CD4-positive, CD25-positive, alpha-beta regulatory T cell (primary cell): ENCODE measurements around the gene FGF7. TPM values are rescaled to one million over a fixed set of nuclear protein-coding genes. Genes with fewer than 3 reads are reported as not detected.
"Not testable (repeated sequence)": the region's sequence is repeated elsewhere in the genome, so short reads cannot be mapped to it uniquely, and the experiment has no call there.

Experiments used
- ATAC-seq, 2 donors: fragments of 150-1000 bp; cut with Tn5 transposase; one replicate each; pipeline ENCODE4 v1.10.0; 2021; ENCODE audit warnings: low read depth in 2 of 2, moderate number of reproducible peaks in 2 of 2, moderate library complexity in 1 of 2
- DNase-seq, 3 donors: peaks; one replicate each; pipeline versions ENCODE4 v3.0.0 to v3.0.0-alpha.2; 2012 to 2022; ENCODE audit warnings: mixed read lengths in 1 of 3
- H3K27ac ChIP-seq: one replicate; pipeline ENCODE4 v1.7.0; 2013; ENCODE audit warnings: mild to moderate bottlenecking, low read length; ENCODE audit not compliant: insufficient read depth, poor library complexity, severe bottlenecking
- H3K27me3 ChIP-seq: one replicate; pipeline ENCODE4 v1.7.0; 2013; ENCODE audit warnings: low read length; ENCODE audit not compliant: control insufficient read depth, insufficient read depth
- H3K36me3 ChIP-seq: one replicate; pipeline ENCODE4 v1.7.0; 2013; ENCODE audit warnings: mild to moderate bottlenecking, low read length, moderate library complexity; ENCODE audit not compliant: control insufficient read depth, insufficient read depth
- H3K4me1 ChIP-seq: 2 replicates; pipeline ENCODE4 v1.7.0; 2013; ENCODE audit warnings: mild to moderate bottlenecking, low read length; ENCODE audit not compliant: insufficient read depth, control insufficient read depth, poor library complexity, severe bottlenecking
- H3K4me3 ChIP-seq: one replicate; pipeline ENCODE4 v1.7.0; 2013; ENCODE audit warnings: low read depth, mild to moderate bottlenecking, low read length, moderate library complexity
- H3K9me3 ChIP-seq, 2 experiments: 1 replicate in 1 of 2; 2 replicates in 1 of 2; pipeline ENCODE4 v1.7.0; 2013; ENCODE audit warnings: low read length in 2 of 2, mild to moderate bottlenecking in 1 of 2, moderate library complexity in 1 of 2; ENCODE audit not compliant: control insufficient read depth in 2 of 2
- H3K27ac Mint-ChIP-seq, 3 donors: one replicate each; pipeline ENCODE4 v1.8.0; 2020 to 2022; ENCODE audit warnings: mild to moderate bottlenecking in 3 of 3, mixed read lengths in 3 of 3, moderate library complexity in 2 of 3
- H3K27me3 Mint-ChIP-seq: one replicate; pipeline ENCODE4 v1.8.0; 2022; ENCODE audit warnings: mild to moderate bottlenecking, mixed read lengths
- H3K36me3 Mint-ChIP-seq: one replicate; pipeline ENCODE4 v1.8.0; 2020; ENCODE audit warnings: mixed read lengths
- H3K4me1 Mint-ChIP-seq, 4 donors: one replicate each; pipeline ENCODE4 v1.8.0; 2020 to 2022; ENCODE audit warnings: mixed read lengths in 4 of 4, mild to moderate bottlenecking in 1 of 4
- H3K4me3 Mint-ChIP-seq, 4 donors: one replicate each; pipeline ENCODE4 v1.8.0; 2020 to 2022; ENCODE audit warnings: mild to moderate bottlenecking in 4 of 4, mixed read lengths in 4 of 4, moderate library complexity in 3 of 4
- H3K9me3 Mint-ChIP-seq, 7 donors: one replicate each; pipeline ENCODE4 v1.8.0; 2020 to 2022; ENCODE audit warnings: mixed read lengths in 7 of 7, mild to moderate bottlenecking in 3 of 7, moderate library complexity in 2 of 7
- polyA plus RNA-seq, 4 donors: library from polyadenylated mRNA; unstranded; fragments of 300-500 nt; fragmentation: Illumina TruSeq; gene quantifications; one replicate each; pipeline ENCODE4 v1.2.3, GENCODE V29; 2021
- total RNA-seq: library from RNA; stranded (reverse); gene quantifications from one replicate; pipeline ENCODE4 v1.2.3, GENCODE V29; 2022

Gene FGF7
- total and polyA plus RNA-seq, 5 donors from 2014 or later, result 0.02 TPM; not detected in 4

GRCh38 chr15:49494842-49495241 lies 71.8 kb downstream of the FGF7 start:
- DNase-seq, result no peak
- H3K4me1 ChIP-seq, result no peaks in the 10 kb centered on the region
- no peaks in the 10 kb centered on the region for H3K9me3 ChIP-seq
- no peak overlapping the region for H3K4me3 ChIP-seq
- H3K36me3 ChIP-seq, result no peaks in the 10 kb centered on the region
- no peak for ATAC-seq
- Mint-ChIP-seq H3K27ac (no peak overlapping the region), H3K9me3 (peaks cover 0 to 4% (median 0%) of the 10 kb centered on the region in 7 donors), H3K4me1 (no peaks in the 10 kb centered on the region), H3K27me3 (peaks cover 23% of the 10 kb centered on the region), H3K4me3 (no peak overlapping the region), H3K36me3 (no peaks in the 10 kb centered on the region)
- H3K27ac ChIP-seq, result no peak overlapping the region
- no peaks in the 10 kb centered on the region for H3K27me3 ChIP-seq

DNA sequence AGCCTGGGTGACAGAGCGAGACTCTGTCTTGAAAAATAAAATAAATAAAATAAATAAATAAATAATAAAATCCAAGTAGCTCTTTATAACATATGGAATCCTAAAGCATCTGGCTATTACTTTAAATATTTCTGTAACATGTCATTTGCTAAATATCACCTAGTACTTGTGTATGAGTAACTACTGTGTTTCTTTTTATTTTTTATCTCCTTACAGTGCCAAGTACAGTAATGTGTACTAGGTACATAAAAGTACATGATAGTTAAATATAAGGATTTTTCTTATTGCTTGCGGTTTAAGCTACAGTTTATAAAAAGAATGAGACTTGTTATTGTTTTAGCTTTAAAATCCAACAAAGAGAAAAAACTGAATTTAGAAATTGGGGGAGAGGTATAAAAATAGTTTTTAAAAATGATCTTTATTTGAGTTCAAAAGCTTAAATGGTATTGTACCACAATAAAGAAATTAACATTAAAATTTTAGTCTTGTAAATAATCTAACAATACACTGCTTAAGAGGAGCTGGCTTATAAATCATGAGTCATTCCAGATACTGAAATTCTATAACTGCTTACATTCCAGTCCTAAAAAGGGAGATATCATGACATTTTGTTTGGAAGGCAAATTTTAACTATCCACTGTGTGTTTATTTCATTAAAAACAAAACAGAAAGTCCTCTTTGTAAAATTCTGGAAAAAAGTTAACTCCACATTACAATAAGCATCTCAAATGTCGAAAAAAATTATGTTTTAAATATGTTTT lies 73.1 kb downstream of the FGF7 start:
- Histone ChIP-seq H3K9me3 (no peaks in the 10 kb centered on the region), H3K4me3 (no peak overlapping the region), H3K27ac (no peak overlapping the region), H3K4me1 (no peaks in the 10 kb centered on the region), H3K27me3 (no peaks in the 10 kb centered on the region), H3K36me3 (no peaks in the 10 kb centered on the region)
- DNase-seq, result no peak
- Mint-ChIP-seq H3K4me1 (no peaks in the 10 kb centered on the region), H3K9me3 (peaks cover 0 to 4% (median 2%) of the 10 kb centered on the region in 7 donors), H3K27ac (no peak overlapping the region), H3K4me3 (no peak overlapping the region), H3K36me3 (no peaks in the 10 kb centered on the region), H3K27me3 (peaks cover 22% of the 10 kb centered on the region)
- no peak for ATAC-seq

DNA sequence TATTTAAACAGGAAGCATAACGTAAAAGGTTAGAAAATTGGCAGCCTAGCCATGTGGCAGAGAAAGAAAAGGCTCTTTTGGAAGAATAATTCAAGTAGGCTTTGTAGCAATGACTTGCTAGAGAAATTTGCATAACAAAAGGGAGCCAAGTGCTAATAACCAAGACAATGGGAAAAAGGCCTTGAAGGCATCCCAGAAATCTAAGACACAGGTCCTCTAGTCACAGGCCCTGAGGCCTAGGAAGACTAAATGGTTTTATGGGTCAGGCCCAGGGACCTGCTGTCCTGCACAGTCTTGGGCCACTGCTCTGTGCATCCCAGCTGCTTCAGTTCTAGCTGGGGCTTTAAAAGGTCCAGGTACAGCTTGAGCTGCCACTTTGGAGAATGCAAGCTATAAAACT lies 78.5 kb downstream of the FGF7 start:
- Histone ChIP-seq H3K36me3 (no peaks in the 10 kb centered on the region), H3K9me3 (no peaks in the 10 kb centered on the region), H3K4me1 (no peaks in the 10 kb centered on the region), H3K27ac (no peak overlapping the region), H3K4me3 (no peak overlapping the region), H3K27me3 (no peaks in the 10 kb centered on the region)
- Mint-ChIP-seq H3K27ac (no peak overlapping the region), H3K4me3 (no peak overlapping the region), H3K4me1 (no peaks in the 10 kb centered on the region), H3K9me3 (peaks cover 0 to 7% (median 2%) of the 10 kb centered on the region in 7 donors), H3K27me3 (peaks cover 8% of the 10 kb centered on the region), H3K36me3 (no peaks in the 10 kb centered on the region)
- ATAC-seq (no peak), DNase-seq (no peak)

DNA sequence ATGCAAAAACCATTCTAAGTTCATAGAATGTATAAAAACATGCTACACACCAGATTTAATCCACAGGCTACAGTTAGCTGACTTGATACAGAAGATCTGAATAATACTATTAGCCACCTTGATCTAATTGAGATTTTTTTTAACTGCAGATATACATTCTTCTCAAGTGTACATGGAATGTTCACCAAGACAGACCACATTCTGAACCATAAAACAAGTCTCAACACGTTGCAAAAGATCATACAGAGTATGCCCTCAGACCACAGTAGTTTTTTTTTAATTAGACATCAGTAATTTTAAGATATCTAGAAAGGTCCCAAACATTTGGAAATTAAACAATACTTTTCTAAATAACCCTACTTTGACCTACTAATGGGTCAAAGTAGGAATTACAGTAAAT lies 83.3 kb downstream of the FGF7 start:
- DNase-seq (no peak), ATAC-seq (no peak)
- no peak overlapping the region for H3K27ac Mint-ChIP-seq
- H3K27me3 Mint-ChIP-seq, result no peaks in the 10 kb centered on the region
- H3K4me1 Mint-ChIP-seq, result no peaks in the 10 kb centered on the region
- no peak overlapping the region for H3K4me3 Mint-ChIP-seq
- Histone ChIP-seq H3K4me1 (no peaks in the 10 kb centered on the region), H3K27ac (no peak overlapping the region), H3K36me3 (no peaks in the 10 kb centered on the region), H3K27me3 (no peaks in the 10 kb centered on the region), H3K4me3 (no peak overlapping the region), H3K9me3 (no peaks in the 10 kb centered on the region)
- H3K9me3 Mint-ChIP-seq, result peaks cover 0 to 3% (median under 1%) of the 10 kb centered on the region in 7 donors
- H3K36me3 Mint-ChIP-seq, result no peaks in the 10 kb centered on the region

DNA sequence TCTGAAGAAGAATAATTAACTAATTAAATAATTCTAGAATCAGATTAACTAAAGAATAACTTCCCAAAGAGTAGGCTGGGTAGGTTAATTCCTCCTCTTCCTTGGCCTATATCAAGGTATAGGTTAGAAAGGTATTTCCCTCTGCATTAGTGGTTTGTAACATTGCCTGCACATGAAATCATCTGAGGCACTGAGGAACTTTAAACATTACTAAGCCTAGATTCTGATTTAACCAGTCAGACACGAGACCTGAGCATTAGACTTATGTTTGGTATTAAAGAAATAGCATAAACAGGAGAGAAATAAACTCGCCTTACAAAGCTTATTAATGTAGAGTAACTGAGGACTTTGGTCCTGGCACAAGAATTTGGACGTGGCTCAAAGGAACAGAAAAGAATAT lies 84.2 kb downstream of the FGF7 start:
- H3K27ac ChIP-seq, result no peak overlapping the region
- no peaks in the 10 kb centered on the region for H3K36me3 ChIP-seq
- peaks cover 0 to 3% (median 0%) of the 10 kb centered on the region in 7 donors for H3K9me3 Mint-ChIP-seq
- ATAC-seq, result no peak
- DNase-seq, result no peak
- no peak overlapping the region for H3K4me3 Mint-ChIP-seq
- no peaks in the 10 kb centered on the region for H3K4me1 ChIP-seq
- no peaks in the 10 kb centered on the region for H3K9me3 ChIP-seq
- no peak overlapping the region for H3K27ac Mint-ChIP-seq
- H3K27me3 Mint-ChIP-seq, result no peaks in the 10 kb centered on the region
- H3K27me3 ChIP-seq, result no peaks in the 10 kb centered on the region
- H3K4me1 Mint-ChIP-seq, result no peaks in the 10 kb centered on the region
- no peak overlapping the region for H3K4me3 ChIP-seq
- H3K36me3 Mint-ChIP-seq, result no peaks in the 10 kb centered on the region

DNA sequence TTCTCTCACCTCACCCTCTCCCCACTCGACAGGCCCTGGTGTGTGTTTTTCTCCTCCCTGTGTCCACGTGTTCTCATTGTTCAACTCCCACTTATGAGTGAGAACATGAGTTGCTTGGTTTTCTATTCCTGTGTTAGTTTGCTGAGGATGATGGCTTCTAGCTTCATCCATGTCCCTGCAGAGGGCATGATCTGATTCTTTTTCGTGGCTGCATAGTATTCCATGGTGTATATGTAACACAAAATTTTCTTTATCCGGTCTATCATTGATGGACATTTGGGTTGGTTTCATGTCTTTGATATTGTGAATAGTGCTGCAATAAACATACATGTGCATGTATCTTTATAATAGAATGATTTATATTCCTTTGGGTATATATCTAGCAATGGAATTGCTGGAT lies 89.7 kb downstream of the FGF7 start:
- not testable (repeated sequence) for H3K27me3 Mint-ChIP-seq, ATAC-seq, H3K36me3 Mint-ChIP-seq, H3K36me3 ChIP-seq, H3K9me3 ChIP-seq, H3K4me3 Mint-ChIP-seq, DNase-seq, H3K4me1 ChIP-seq, H3K4me1 Mint-ChIP-seq, H3K27ac ChIP-seq, H3K27me3 ChIP-seq, H3K4me3 ChIP-seq
- Mint-ChIP-seq H3K9me3 (peaks cover 0 to 10% (median 3%) of the 10 kb centered on the region in 7 donors), H3K27ac (peak overlapping the region in 1 of 3 donors; percentile 58)

- ATAC-seq, result no peak
- Histone ChIP-seq H3K9me3 (peaks cover 0 to 4% of the 10 kb centered on the region in 2 experiments), H3K27me3 (no peaks in the 10 kb centered on the region), H3K4me1 (no peaks in the 10 kb centered on the region), H3K27ac (no peak overlapping the region), H3K4me3 (no peak overlapping the region), H3K36me3 (no peaks in the 10 kb centered on the region)
- no peaks in the 10 kb centered on the region for H3K27me3 Mint-ChIP-seq
- H3K36me3 Mint-ChIP-seq, result no peaks in the 10 kb centered on the region
- peaks cover 0 to 32% (median 10%) of the 10 kb centered on the region in 7 donors for H3K9me3 Mint-ChIP-seq
- no peaks in the 10 kb centered on the region for H3K4me1 Mint-ChIP-seq
- H3K27ac Mint-ChIP-seq, result no peak overlapping the region
- H3K4me3 Mint-ChIP-seq, result no peak overlapping the region
- no peak for DNase-seq
These were observed 98.8 kb downstream of the FGF7 start for GRCh38 chr15:49521802-49522201.

- H3K4me3 ChIP-seq, result no peak overlapping the region
- H3K4me1 Mint-ChIP-seq, result no peaks in the 10 kb centered on the region
- H3K9me3 ChIP-seq, result no peaks in the 10 kb centered on the region
- H3K36me3 Mint-ChIP-seq, result no peaks in the 10 kb centered on the region
- peaks cover 4% of the 10 kb centered on the region for H3K27me3 Mint-ChIP-seq
- no peaks in the 10 kb centered on the region for H3K4me1 ChIP-seq
- H3K36me3 ChIP-seq, result no peaks in the 10 kb centered on the region
- no peak overlapping the region for H3K27ac ChIP-seq
- H3K9me3 Mint-ChIP-seq, result peaks cover 0 to 17% (median 12%) of the 10 kb centered on the region in 7 donors
- DNase-seq, result no peak
- no peaks in the 10 kb centered on the region for H3K27me3 ChIP-seq
- no peak overlapping the region for H3K27ac Mint-ChIP-seq
- H3K4me3 Mint-ChIP-seq, result no peak overlapping the region
- ATAC-seq, result no peak
These were observed 105.2 kb downstream of the FGF7 start for GRCh38 chr15:49528289-49528688.
